ENCODE measurements around the gene RHOC.

RHOC gene

GRCh38 chr1:112665857-112666256, 41.1 kb downstream of the RHOC start:
- no peak overlapping the region for H3K27ac ChIP-seq
- H3K27me3 ChIP-seq (ENCODE audit: insufficient read depth, low read depth, severe bottlenecking): no peaks in the 10 kb centered on the region
- no peak overlapping the region for H3K4me3 ChIP-seq (ENCODE audit: low read depth, low read length)
- no peak for TF ChIP-seq CTCF (IDR thresholded peaks at IDR 0.05; ENCODE audit: low read depth, low read length)
- DNase-seq: no peak
- H3K36me3 ChIP-seq: peaks cover 64% of the 10 kb centered on the region
- no peaks in the 10 kb centered on the region for H3K9me3 ChIP-seq (ENCODE audit: severe bottlenecking)

GRCh38 chr1:112651205-112651604, 55.7 kb downstream of the RHOC start:
- Histone ChIP-seq H3K27me3 (ENCODE audit: insufficient read depth, low read depth, severe bottlenecking) (no peaks in the 10 kb centered on the region), H3K4me3 (ENCODE audit: low read depth, low read length) (no peak overlapping the region), H3K9me3 (ENCODE audit: severe bottlenecking) (no peaks in the 10 kb centered on the region), H3K27ac (no peak overlapping the region), H3K36me3 (peaks cover 68% of the 10 kb centered on the region)
- DNase-seq: no peak
- no peak for TF ChIP-seq CTCF (IDR thresholded peaks at IDR 0.05; ENCODE audit: low read depth, low read length)
